NCI-H1694 treated with DMSO at 0.1 percent for 48 hours (cell line): ENCODE data around the gene RAB13.

Source experiments
- DNase-seq: peaks from one replicate; lab custom pipeline; 2025; lab: John Stamatoyannopoulos, UW

Gene RAB13

GRCh38 chr1:153932156-153933131 is 53.7 kb downstream of the RAB13 start:
- no peak for DNase-seq
